ENCODE measurements around the gene UBLCP1. TPM values are rescaled to one million over a fixed set of nuclear protein-coding genes. Genes with fewer than 3 reads are reported as not detected.
"Not testable (repeated sequence)": the region's sequence is repeated elsewhere in the genome, so short reads cannot be mapped to it uniquely, and the experiment has no call there.

UBLCP1 gene
- total and polyA plus RNA-seq, 2 donors (not counting 3 experiments of a cell fraction or from before 2014, with no cell fraction given): 5.9 to 20.3 TPM

GRCh38 chr5:159227452-159227851 is 35.6 kb upstream of the UBLCP1 start:
- no peak for DNase-seq (ENCODE audit: low read depth, low spot score)
- no peak overlapping the region for H3K4me3 ChIP-seq (replicated peaks in 1 of 3; ENCODE audit: insufficient read depth in 1 of 3, low read depth in 1 of 3, low read length in 3 of 3)
- no peaks in the 10 kb centered on the region for H3K36me3 ChIP-seq (ENCODE audit: control insufficient read depth in 2 of 2, extremely low read depth in 1 of 2, insufficient read depth in 2 of 2, low read length in 2 of 2)
- no TSS peak for BruUV-seq (replicated peaks)
- no peaks in the 10 kb centered on the region for H4K20me1 ChIP-seq (replicated peaks; ENCODE audit: control insufficient read depth, extremely low read depth, insufficient read depth, low read length)
- ChIA-PET CTCF (no interaction called here), POLR2A (no interaction called here)
- no peak for FAIRE-seq
- no peaks in the 10 kb centered on the region for H3K79me2 ChIP-seq (ENCODE audit: control insufficient read depth, insufficient read depth, low read length)
- no peak overlapping the region for H2AFZ ChIP-seq (ENCODE audit: low read depth, low read length)
- H3K9me3 ChIP-seq (replicated peaks; ENCODE audit: control insufficient read depth, insufficient read depth, low read length): no peaks in the 10 kb centered on the region
- H3K4me1 ChIP-seq (ENCODE audit: control insufficient read depth, extremely low read depth, insufficient read depth, low read length): no peaks in the 10 kb centered on the region
- no peak overlapping the region for H3K4me2 ChIP-seq (ENCODE audit: insufficient read depth, low read length)
- H3K9ac ChIP-seq (replicated peaks; ENCODE audit: extremely low read depth, insufficient read depth, low read length): no peak overlapping the region
- intact Hi-C loops (cut with micrococcal nuclease): no loop called here
- H3K27me3 ChIP-seq (ENCODE audit: control insufficient read depth in 2 of 2, insufficient read depth in 2 of 2, low read length in 2 of 2): peaks cover 4 to 6% of the 10 kb centered on the region in 2 experiments
- dilution Hi-C loops (cut with MboI; ENCODE audit: extremely low pct_ligation_motif_present, low sequenced_read_pairs): no loop called here
- TF ChIP-seq POLR2AphosphoS5 (IDR thresholded peaks at IDR 0.05; ENCODE audit: insufficient read depth, low read depth, low read length) (no peak), FOS (IDR thresholded peaks at IDR 0.05; ENCODE audit: borderline replicate concordance, insufficient read depth, low read length) (no peak), JUN (IDR thresholded peaks at IDR 0.05; ENCODE audit: borderline replicate concordance, insufficient read depth, insufficient read length, low read depth) (no peak), GATA2 (IDR thresholded peaks at IDR 0.05; ENCODE audit: insufficient read depth, insufficient read length, low read depth, low read length) (no peak), MYC (IDR thresholded peaks at IDR 0.05; ENCODE audit: low read depth, low read length) (no peak), EZH2 (IDR thresholded peaks at IDR 0.05; ENCODE audit: borderline replicate concordance, low read depth, low read length, severe bottlenecking) (no peak), CTCF (IDR thresholded peaks at IDR 0.05; ENCODE audit: extremely low read depth in 1 of 2, insufficient read depth in 1 of 2, low read depth in 1 of 2, low read length in 2 of 2) (no peak), POLR2A (IDR thresholded peaks at IDR 0.05; ENCODE audit: low read depth, low read length) (no peak)
- TF ChIP-seq, protein P1, sequence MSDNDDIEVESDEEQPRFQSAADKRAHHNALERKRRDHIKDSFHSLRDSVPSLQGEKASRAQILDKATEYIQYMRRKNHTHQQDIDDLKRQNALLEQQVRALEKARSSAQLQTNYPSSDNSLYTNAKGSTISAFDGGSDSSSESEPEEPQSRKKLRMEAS (IDR thresholded peaks at IDR 0.05; ENCODE audit: insufficient read depth, insufficient read length): no peak
- no peak overlapping the region for H3K27ac ChIP-seq (ENCODE audit: insufficient read depth, low read depth, low read length)
- no peaks in the 10 kb centered on the region for H3K9me1 ChIP-seq (replicated peaks; ENCODE audit: control insufficient read depth, extremely low read depth, insufficient read depth, low read length)

- H3K4me3 ChIP-seq (replicated peaks in 1 of 3; ENCODE audit: insufficient read depth in 1 of 3, low read depth in 1 of 3, low read length in 3 of 3); POLR2A ChIA-PET; dilution Hi-C loops (cut with MboI; ENCODE audit: extremely low pct_ligation_motif_present, low sequenced_read_pairs); H3K4me1 ChIP-seq (ENCODE audit: control insufficient read depth, extremely low read depth, insufficient read depth, low read length); CTCF ChIA-PET; H3K9ac ChIP-seq (replicated peaks; ENCODE audit: extremely low read depth, insufficient read depth, low read length); H3K9me3 ChIP-seq (replicated peaks; ENCODE audit: control insufficient read depth, insufficient read depth, low read length); FAIRE-seq; H3K79me2 ChIP-seq (ENCODE audit: control insufficient read depth, insufficient read depth, low read length); H3K27ac ChIP-seq (ENCODE audit: insufficient read depth, low read depth, low read length); H3K4me2 ChIP-seq (ENCODE audit: insufficient read depth, low read length); H4K20me1 ChIP-seq (replicated peaks; ENCODE audit: control insufficient read depth, extremely low read depth, insufficient read depth, low read length); H2AFZ ChIP-seq (ENCODE audit: low read depth, low read length); BruUV-seq (replicated peaks); H3K27me3 ChIP-seq (ENCODE audit: control insufficient read depth in 2 of 2, insufficient read depth in 2 of 2, low read length in 2 of 2); H3K9me1 ChIP-seq (replicated peaks; ENCODE audit: control insufficient read depth, extremely low read depth, insufficient read depth, low read length); DNase-seq (ENCODE audit: low read depth, low spot score); intact Hi-C loops (cut with micrococcal nuclease); H3K36me3 ChIP-seq (ENCODE audit: control insufficient read depth in 2 of 2, extremely low read depth in 1 of 2, insufficient read depth in 2 of 2, low read length in 2 of 2): not testable (repeated sequence)
Measured at GRCh38 chr5:159228097-159228496, 35.0 kb upstream of the UBLCP1 start.

Data from endothelial cell of umbilical vein (primary cell).